Erythroblast (primary cell): Measurements from ENCODE around the gene NFKBIA.

Source experiments
- GATA1 ChIP-seq: IDR thresholded peaks from 2 replicates; pipeline ENCODE4 v1.6.1; 2011; ENCODE audit warnings: low read depth, mild to moderate bottlenecking, control low read depth, low read length, moderate library complexity
- POLR2A ChIP-seq: IDR thresholded peaks from 2 replicates; pipeline ENCODE4 v1.6.1; 2011; ENCODE audit warnings: mild to moderate bottlenecking, low read length

- TF ChIP-seq POLR2A: no peak
- TF ChIP-seq GATA1: no peak
Measured at GRCh38 chr14:35392103-35392502, 12.4 kb downstream of the NFKBIA start.
